ENCODE results near the gene RGS19.

The RGS19 gene

DNA sequence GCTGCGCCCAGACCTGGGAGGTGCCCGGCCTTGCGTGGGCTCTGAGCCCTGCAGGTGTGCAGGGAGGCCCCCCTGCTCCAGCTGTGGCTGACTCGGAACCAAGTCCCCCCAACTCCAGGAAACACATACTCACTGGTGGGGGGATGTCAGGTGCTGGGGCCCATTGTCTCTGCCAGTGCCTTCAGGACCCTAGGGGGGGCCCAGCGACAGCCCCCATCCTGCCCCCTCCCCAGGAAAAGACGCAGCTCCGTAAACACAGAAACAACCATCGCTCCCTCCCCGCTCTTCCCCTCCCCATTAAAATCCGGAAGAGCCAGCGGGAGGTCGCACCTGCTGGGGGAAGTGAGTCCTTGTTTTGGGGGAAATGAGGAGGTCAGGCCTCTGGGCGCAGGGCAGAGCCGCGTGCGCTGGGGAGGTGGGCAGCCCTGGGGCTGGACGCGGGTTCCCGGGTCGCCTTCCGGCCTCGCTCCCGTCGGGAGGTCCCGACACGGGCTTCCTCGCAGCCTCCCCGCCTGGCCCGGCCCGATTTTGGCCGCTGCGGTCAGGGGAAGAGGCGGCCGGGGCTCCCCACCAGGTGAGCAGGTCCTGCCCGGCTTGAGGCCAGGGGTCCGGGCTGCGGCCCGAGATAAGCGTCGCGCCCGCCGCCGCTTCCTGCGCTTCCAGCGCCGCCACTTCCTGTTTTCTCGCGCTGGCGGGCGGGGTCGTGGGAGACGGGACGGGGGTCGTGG, 37.1 kb downstream of the RGS19 start:
- H3K4me3 ChIP-seq (ENCODE audit: low read depth, low read length): peak overlapping the region; percentile 52

DNA sequence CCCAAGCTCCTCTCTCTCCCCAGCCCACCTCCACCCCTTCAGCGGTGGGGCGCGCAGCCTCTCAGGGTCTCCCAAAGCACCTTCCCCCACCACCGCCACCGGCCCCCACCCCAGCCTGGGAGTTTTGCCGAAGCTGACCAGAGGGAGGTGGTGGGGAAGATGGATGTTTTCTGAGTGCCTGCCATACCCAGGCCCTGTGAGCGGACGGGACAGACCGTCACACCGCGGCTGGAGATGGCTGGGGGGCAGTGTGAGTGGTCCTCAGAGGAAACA, 37.6 kb downstream of the RGS19 start:
- Histone ChIP-seq H3K27ac (no peak overlapping the region), H3K9me3 (ENCODE audit: severe bottlenecking) (no peaks in the 10 kb centered on the region), H3K27me3 (ENCODE audit: insufficient read depth, low read depth, severe bottlenecking) (no peaks in the 10 kb centered on the region), H3K36me3 (no peaks in the 10 kb centered on the region), H3K4me3 (ENCODE audit: low read depth, low read length) (peak overlapping the region; percentile 52)
- TF ChIP-seq, protein P1, sequence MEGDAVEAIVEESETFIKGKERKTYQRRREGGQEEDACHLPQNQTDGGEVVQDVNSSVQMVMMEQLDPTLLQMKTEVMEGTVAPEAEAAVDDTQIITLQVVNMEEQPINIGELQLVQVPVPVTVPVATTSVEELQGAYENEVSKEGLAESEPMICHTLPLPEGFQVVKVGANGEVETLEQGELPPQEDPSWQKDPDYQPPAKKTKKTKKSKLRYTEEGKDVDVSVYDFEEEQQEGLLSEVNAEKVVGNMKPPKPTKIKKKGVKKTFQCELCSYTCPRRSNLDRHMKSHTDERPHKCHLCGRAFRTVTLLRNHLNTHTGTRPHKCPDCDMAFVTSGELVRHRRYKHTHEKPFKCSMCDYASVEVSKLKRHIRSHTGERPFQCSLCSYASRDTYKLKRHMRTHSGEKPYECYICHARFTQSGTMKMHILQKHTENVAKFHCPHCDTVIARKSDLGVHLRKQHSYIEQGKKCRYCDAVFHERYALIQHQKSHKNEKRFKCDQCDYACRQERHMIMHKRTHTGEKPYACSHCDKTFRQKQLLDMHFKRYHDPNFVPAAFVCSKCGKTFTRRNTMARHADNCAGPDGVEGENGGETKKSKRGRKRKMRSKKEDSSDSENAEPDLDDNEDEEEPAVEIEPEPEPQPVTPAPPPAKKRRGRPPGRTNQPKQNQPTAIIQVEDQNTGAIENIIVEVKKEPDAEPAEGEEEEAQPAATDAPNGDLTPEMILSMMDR (IDR thresholded peaks at IDR 0.05; ENCODE audit: low read depth, low read length): no peak
- no peak for DNase-seq

More for the DNA sequence above, 37.1 kb downstream of the RGS19 start:
- TF ChIP-seq, protein P1 (IDR thresholded peaks at IDR 0.05; ENCODE audit: low read depth, low read length): no peak
- Histone ChIP-seq H3K36me3 (no peaks in the 10 kb centered on the region), H3K9me3 (ENCODE audit: severe bottlenecking) (no peaks in the 10 kb centered on the region), H3K27ac (no peak overlapping the region), H3K27me3 (ENCODE audit: insufficient read depth, low read depth, severe bottlenecking) (no peaks in the 10 kb centered on the region)
- DNase-seq: no peak

DNA sequence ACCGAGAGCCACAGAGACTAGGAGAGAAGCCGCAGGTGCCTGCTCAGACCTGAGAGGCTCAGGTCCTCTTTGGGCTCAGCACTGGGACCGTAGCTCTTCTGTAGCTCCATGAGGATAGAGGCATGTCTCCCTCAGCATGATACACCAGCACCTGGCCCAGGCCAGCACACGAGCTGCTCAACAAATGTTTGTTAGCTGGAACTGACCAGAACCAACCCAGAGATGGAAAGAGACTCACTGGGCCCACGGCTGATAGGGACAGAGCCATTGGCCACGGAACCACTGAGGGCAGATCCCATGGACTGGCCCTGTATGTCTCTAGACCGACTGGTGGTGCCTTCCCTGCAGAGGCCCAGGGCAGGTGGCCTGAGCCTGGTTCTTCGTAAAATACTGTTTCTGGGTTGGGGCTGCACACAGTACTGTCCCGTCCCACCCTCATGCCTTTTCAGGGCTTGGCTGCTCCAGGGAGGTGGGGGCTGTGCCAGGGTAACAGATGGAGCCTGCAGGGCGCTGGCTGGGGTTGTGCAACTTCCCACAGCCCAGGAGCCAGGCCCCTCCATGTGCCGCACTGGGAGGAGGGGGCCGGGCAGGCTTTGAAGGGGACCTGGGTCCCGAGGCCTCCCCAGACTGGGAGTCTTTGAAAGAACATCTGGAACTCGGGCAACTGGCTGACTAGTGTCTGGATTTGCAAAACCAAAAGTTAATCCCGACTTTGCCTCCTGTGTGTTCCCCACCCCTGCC, 38.1 kb downstream of the RGS19 start:
- DNase-seq: no peak
- no peaks in the 10 kb centered on the region for H3K27me3 ChIP-seq (ENCODE audit: insufficient read depth, low read depth, severe bottlenecking)

DNA sequence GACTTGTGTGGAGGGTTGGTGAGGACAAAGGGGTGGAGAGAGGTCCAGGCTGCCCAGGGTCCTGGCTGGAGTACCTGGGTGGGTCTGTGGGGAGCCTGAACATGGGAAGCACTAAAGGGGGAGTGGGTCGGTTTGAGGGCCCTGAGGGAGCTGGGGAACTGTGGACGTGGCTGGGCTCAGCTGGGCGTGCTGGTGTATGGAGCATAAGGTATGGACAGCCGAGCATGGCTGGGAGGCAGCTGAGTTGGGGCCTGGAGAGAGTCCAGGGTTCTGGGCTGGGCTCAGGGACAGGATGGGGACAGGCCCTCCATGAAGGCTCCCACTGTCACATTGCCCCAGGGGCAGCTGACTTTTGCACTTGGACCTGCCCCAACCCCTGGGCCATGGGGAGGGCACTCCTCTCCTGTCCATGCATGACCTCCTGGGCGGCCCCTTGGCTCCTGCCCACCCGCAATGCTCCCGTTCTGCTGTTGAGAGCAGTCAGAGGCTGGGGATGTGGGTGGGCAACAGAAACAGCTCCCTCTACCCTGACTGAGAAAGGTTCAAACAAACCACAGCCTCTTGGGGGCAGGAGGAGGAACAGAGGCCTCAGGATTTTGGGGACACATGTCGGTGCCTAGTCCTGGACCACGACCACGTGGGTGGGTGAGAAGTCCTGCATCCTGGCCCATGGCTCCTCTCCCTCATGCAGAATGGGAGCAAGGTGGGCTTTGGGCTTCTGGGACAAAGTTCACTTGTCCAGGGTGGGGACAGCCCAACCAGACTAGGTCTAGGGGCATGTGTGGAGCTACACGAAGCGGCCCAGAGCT, 38.9 kb downstream of the RGS19 start:
- TF ChIP-seq, protein P1 (IDR thresholded peaks at IDR 0.05; ENCODE audit: low read depth, low read length): no peak
- Histone ChIP-seq H3K27ac (no peak overlapping the region), H3K9me3 (ENCODE audit: severe bottlenecking) (no peaks in the 10 kb centered on the region), H3K36me3 (no peaks in the 10 kb centered on the region), H3K4me3 (ENCODE audit: low read depth, low read length) (no peak overlapping the region), H3K27me3 (ENCODE audit: insufficient read depth, low read depth, severe bottlenecking) (no peaks in the 10 kb centered on the region)
- DNase-seq: no peak

More for the DNA sequence above, 38.1 kb downstream of the RGS19 start:
- TF ChIP-seq, protein P1 (IDR thresholded peaks at IDR 0.05; ENCODE audit: low read depth, low read length): no peak
- H3K27ac ChIP-seq: no peak overlapping the region
- no peaks in the 10 kb centered on the region for H3K36me3 ChIP-seq
- no peak overlapping the region for H3K4me3 ChIP-seq (ENCODE audit: low read depth, low read length)
- H3K9me3 ChIP-seq (ENCODE audit: severe bottlenecking): no peaks in the 10 kb centered on the region

DNA sequence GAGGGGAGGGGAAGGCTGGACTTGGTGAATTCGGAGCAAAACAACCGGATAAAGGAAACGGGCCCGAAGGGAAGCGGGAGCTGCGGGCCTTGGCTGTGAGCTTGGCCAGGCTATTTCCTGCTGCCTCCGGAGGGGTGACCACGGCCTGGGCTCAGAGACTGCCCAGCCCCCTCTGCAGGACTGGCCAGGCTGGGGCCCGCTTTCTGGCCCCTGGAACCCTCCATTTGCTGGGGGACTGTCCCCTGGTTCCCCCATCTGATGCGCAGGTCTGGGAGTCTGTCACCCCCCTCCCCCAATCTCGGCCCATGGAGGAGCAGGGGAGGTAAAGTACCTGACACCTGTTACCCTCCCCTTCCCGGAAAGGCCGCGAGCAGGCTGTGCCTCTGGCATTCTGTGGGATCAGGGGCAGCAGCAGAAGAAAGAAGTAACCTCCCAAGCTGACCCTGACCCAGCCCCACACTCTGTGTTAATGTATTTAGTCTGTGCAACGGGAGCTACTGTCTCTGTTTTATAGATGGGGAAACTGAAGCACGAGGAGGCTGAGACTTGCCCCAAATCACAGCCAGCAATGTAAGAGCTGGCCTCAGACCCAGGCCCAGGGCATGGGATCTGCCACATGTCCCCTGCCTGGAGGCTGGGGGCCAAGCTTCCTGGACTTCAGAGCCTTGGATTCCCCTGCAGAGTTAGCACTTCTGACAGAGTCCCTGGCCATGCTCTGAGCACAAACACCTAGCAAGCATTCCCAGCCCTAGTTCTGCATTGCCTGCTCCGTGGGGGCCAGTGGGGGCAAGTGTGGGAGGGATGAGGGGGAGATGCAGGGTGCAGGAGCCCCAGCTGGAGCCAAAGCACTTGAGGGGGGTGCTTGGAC, 39.8 kb downstream of the RGS19 start:
- TF ChIP-seq, protein P1 (IDR thresholded peaks at IDR 0.05; ENCODE audit: low read depth, low read length): no peak
- H3K4me3 ChIP-seq (ENCODE audit: low read depth, low read length): peak overlapping the region; percentile 49
- peak overlapping the region; percentile 78 for H3K27ac ChIP-seq
- no peaks in the 10 kb centered on the region for H3K9me3 ChIP-seq (ENCODE audit: severe bottlenecking)
- no peak for DNase-seq
- no peaks in the 10 kb centered on the region for H3K27me3 ChIP-seq (ENCODE audit: insufficient read depth, low read depth, severe bottlenecking)
- no peaks in the 10 kb centered on the region for H3K36me3 ChIP-seq

Measured in WERI-Rb-1 (cell line).